K562 (cell line): ENCODE results near the gene RBP7. TPM values are rescaled to one million over a fixed set of nuclear protein-coding genes. Genes with fewer than 3 reads are reported as not detected.
A peak's percentile ranks its signal among the peaks of the same experiment; 100 is the strongest.

Source experiments
- BCOR ChIP-seq: fragments of 450-650 bp; IDR thresholded peaks from 2 replicates; pipeline ENCODE4 v1.6.1; 2016
- CBX5 ChIP-seq: IDR thresholded peaks from 2 replicates; pipeline ENCODE4 v1.6.1; 2014; ENCODE audit warnings: low read depth, borderline replicate concordance
- CCNT2 ChIP-seq: IDR thresholded peaks from 2 replicates; pipeline ENCODE4 v1.6.1; 2011; ENCODE audit warnings: borderline replicate concordance, low read depth, mild to moderate bottlenecking, moderate library complexity, mixed read lengths, low read length; ENCODE audit not compliant: insufficient read length; ENCODE audit errors: extremely low read depth
- DNMT1 ChIP-seq: fragments of 450-650 bp; IDR thresholded peaks from 2 replicates; pipeline ENCODE4 v1.6.1; 2016; ENCODE audit warnings: antibody characterized with exemption, mild to moderate bottlenecking
- GATAD2A ChIP-seq: fragments of 450-650 bp; IDR thresholded peaks from 2 replicates; pipeline ENCODE4 v1.6.1; 2017
- GTF2E2 ChIP-seq: fragments of 200-800 bp; sonication (Bioruptor generic); IDR thresholded peaks from 2 replicates; pipeline ENCODE4 v1.6.1; 2016; ENCODE audit warnings: missing genetic modification characterization, missing compliant biosample characterization
- HDAC2 ChIP-seq: fragments of 450-650 bp; IDR thresholded peaks from 2 replicates; pipeline ENCODE4 v1.6.1; 2016; ENCODE audit warnings: mild to moderate bottlenecking
- HIVEP1 ChIP-seq: fragments of 250-450 bp; sonication (Bioruptor Pico); IDR thresholded peaks from 2 replicates; pipeline ENCODE4 v1.4.0; 2020; ENCODE audit warnings: mild to moderate bottlenecking
- MAZ ChIP-seq, 2 experiments: fragments of 450-650 bp in 1 of 2; sonication (generic) in 1 of 2; formaldehyde crosslinking; IDR thresholded peaks in 1 of 2; conservative IDR thresholded peaks in 1 of 2; 2 replicates each; pipeline versions ENCODE4 v1.4.0 to v1.5.0; 2020; ENCODE audit warnings: mild to moderate bottlenecking in 1 of 2, missing genetic modification reagents in 1 of 2
- MYC ChIP-seq, 2 experiments: fragments of 250-450 bp in 1 of 2; sonication (Bioruptor Pico) in 1 of 2; IDR thresholded peaks; 2 replicates each; pipeline versions ENCODE4 v1.5.1 to v1.6.1; 2012 to 2021; ENCODE audit warnings: low read depth in 2 of 2, borderline replicate concordance in 1 of 2, improper control_type of control experiment in 1 of 2, low read length in 1 of 2, mild to moderate bottlenecking in 1 of 2, moderate library complexity in 1 of 2
- MYNN ChIP-seq, 2 experiments: sonication (generic); formaldehyde crosslinking in 1 of 2; IDR thresholded peaks; 2 replicates each; pipeline versions ENCODE4 v1.5.0 to v1.6.1; 2016 to 2020; ENCODE audit warnings: antibody characterized with exemption in 1 of 2, missing genetic modification reagents in 1 of 2
- NR1H2 ChIP-seq: sonication (generic); formaldehyde crosslinking; IDR thresholded peaks from 2 replicates; pipeline ENCODE4 v1.4.0; 2020; ENCODE audit warnings: mild to moderate bottlenecking, missing genetic modification reagents
- OTX1 ChIP-seq: fragments of 450-650 bp; formaldehyde crosslinking; IDR thresholded peaks from 2 replicates; pipeline ENCODE4 v1.4.0; 2022; ENCODE audit warnings: mild to moderate bottlenecking
- PCBP2 ChIP-seq: fragments of 200-400 bp; formaldehyde crosslinking; IDR thresholded peaks from 2 replicates; pipeline ENCODE4 v1.6.1; 2018; ENCODE audit warnings: low read length, low read depth, mild to moderate bottlenecking, moderate library complexity; ENCODE audit not compliant: poor library complexity, severe bottlenecking
- POLR3G ChIP-seq: IDR thresholded peaks from 2 replicates; pipeline ENCODE4 v1.6.1; 2011; ENCODE audit not compliant: insufficient read length, insufficient replicate concordance; ENCODE audit errors: extremely low read depth
- PRPF4 ChIP-seq: fragments of 200-400 bp; formaldehyde crosslinking; IDR thresholded peaks from one replicate; pipeline ENCODE4 v1.6.1; 2017; ENCODE audit warnings: low read length, low read depth, mild to moderate bottlenecking; ENCODE audit not compliant: insufficient read depth, poor library complexity, severe bottlenecking
- PTTG1 ChIP-seq: fragments of 450-650 bp; IDR thresholded peaks from 2 replicates; pipeline ENCODE4 v1.6.1; 2016; ENCODE audit warnings: low read depth, mild to moderate bottlenecking, missing genetic modification characterization, missing compliant biosample characterization
- SRSF3 ChIP-seq: fragments of 200-400 bp; formaldehyde crosslinking; IDR thresholded peaks from 2 replicates; pipeline ENCODE4 v1.6.1; 2016; ENCODE audit warnings: mild to moderate bottlenecking, low read length, moderate library complexity; ENCODE audit not compliant: insufficient read depth
- TAF7 ChIP-seq: fragments of 450-650 bp; IDR thresholded peaks from 2 replicates; pipeline ENCODE4 v1.6.1; 2016; ENCODE audit warnings: missing genetic modification characterization, missing compliant biosample characterization
- TARDBP ChIP-seq: fragments of 450-650 bp; IDR thresholded peaks from 2 replicates; pipeline ENCODE4 v1.6.1; 2016
- ZKSCAN1 ChIP-seq: fragments of 150-350 bp; IDR thresholded peaks from 2 replicates; pipeline ENCODE4 v1.6.1; 2016; ENCODE audit warnings: low read depth, low read length
- ZNF121 ChIP-seq: sonication (generic); formaldehyde crosslinking; conservative IDR thresholded peaks from 2 replicates; pipeline ENCODE4 v1.8.0; 2022; ENCODE audit warnings: missing genetic modification reagents
- polyA plus RNA-seq, 8 experiments: library from polyadenylated mRNA; depleted of rRNA in 4 of 8; stranded (reverse) in 5 of 8; unstranded in 3 of 8; fragments of >200 nt; fragmentation: Nextera tagmentation in 2 of 8; fragmentation: Illumina TruSeq in 1 of 8; extraction: Ambion mirVana in 2 of 8; extraction: Trizol in 1 of 8; gene quantifications; 2 replicates each; pipeline versions ENCODE4 v1.2.1 to v1.2.3, GENCODE V29; 2011 to 2014; ENCODE audit warnings: inconsistent platforms in 1 of 8, missing spikeins in 1 of 8
- total RNA-seq, 7 experiments: library from RNA; depleted of rRNA in 6 of 7; stranded (reverse); fragments of >200 nt in 6 of 7; fragmentation: Illumina TruSeq in 2 of 7; extraction: Trizol in 2 of 7; gene quantifications; 2 replicates each; pipeline versions ENCODE4 v1.2.1 to v1.2.3, GENCODE V29; 2011 to 2021; ENCODE audit warnings: low replicate concordance in 1 of 7
- TF ChIP-seq, protein P1 (sequence below): sonication (generic); formaldehyde crosslinking; IDR thresholded peaks from 2 replicates; pipeline ENCODE4 v1.9.0; 2022; ENCODE audit warnings: mild to moderate bottlenecking, missing genetic modification reagents
- TF ChIP-seq, protein P2 (sequence below): fragments of 200-800 bp; sonication (Bioruptor generic); IDR thresholded peaks from 2 replicates; pipeline ENCODE4 v1.6.1; 2017; ENCODE audit warnings: missing genetic modification characterization, missing compliant biosample characterization
- TF ChIP-seq, protein P3 (sequence below): sonication (generic); formaldehyde crosslinking; IDR thresholded peaks from 2 replicates; pipeline ENCODE4 v1.8.1; 2023; ENCODE audit warnings: mild to moderate bottlenecking, missing genetic modification reagents, moderate library complexity

RBP7 gene
- total and polyA plus RNA-seq, 9 of the 15 experiments (the other 6 are each of a cell fraction or from before 2014, with no cell fraction given) = not detected

DNA sequence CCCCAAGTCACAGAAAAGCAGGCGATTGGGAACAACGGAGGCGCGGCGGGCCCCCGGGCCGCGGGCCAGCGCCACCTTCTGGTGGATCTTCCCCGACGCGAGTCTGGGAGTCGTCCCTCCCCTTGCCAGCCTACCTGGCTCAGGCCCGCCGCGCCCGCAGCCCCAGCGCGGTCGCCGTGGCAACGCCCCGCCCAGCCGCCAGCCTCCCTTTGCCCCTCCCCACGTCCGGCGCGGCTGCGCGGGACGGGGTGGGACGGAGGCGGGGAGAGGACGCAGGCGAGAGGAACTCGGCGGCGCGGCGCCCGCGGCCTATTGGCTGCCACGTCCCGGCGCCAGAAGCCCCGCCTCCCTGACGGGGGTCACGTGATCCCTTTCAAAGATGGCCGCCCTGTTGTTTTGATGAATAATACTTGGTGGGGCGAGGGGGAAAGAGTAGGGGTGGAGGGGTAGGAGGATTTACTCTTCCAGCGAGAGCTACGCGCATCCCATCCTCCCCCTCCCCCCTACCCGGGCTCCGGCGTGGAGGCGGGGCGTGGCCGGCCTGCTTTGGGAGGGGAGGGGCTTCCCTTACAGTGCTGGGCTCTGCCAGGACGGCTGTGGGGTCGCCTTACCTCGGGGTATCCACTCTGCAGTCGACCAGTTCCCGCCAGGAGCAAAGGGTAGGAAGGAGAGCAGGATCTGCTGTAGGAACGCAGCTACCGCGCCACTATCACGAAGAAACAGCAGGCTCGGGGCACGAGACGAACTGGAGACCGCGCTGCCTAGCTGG, 35.7 kb downstream of the RBP7 start, which contains the start of gene UBE4B (continued):
- TF ChIP-seq, protein P1, sequence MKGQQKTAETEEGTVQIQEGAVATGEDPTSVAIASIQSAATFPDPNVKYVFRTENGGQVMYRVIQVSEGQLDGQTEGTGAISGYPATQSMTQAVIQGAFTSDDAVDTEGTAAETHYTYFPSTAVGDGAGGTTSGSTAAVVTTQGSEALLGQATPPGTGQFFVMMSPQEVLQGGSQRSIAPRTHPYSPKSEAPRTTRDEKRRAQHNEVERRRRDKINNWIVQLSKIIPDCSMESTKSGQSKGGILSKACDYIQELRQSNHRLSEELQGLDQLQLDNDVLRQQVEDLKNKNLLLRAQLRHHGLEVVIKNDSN (CRISPR knock-in tag) = peak; percentile 94
- TF ChIP-seq NR1H2 (CRISPR knock-in tag) (no peak), PTTG1 (no peak), TAF7 (tag) (peak; percentile 84), PRPF4 (no peak), PCBP2 (no peak), GATAD2A (peak; percentile 87), BCOR (peak; percentile 60), TARDBP (no peak), HDAC2 (peak; percentile 83), ZKSCAN1 (no peak), DNMT1 (0 out of 2 replicates have a peak, but pooled peaks have one; percentile 77), GTF2E2 (tag) (no peak; the same call in 1 of the 2 replicates), CCNT2 (peak; percentile 92), ZNF121 (no peak), MAZ (CRISPR knock-in tag; conservative IDR thresholded peaks at IDR 0.05 in 1 of 2, IDR thresholded peaks at IDR 0.05 in 1 of 2) (peak in 1 of 2 experiments; percentile 92), MYC (IDR thresholded peaks at IDR 0.05; ENCODE audit: low read depth, low read length) (0 out of 2 replicates have a peak, but pooled peaks have one; percentile 16), MYC (CRISPR knock-in tag; IDR thresholded peaks at IDR 0.05; ENCODE audit: borderline replicate concordance, low read depth) (peak; percentile 36; the same call in 1 of the 2 replicates), SRSF3 (no peak), OTX1 (peak; percentile 47; the same call in 1 of the 2 replicates), HIVEP1 (CRISPR knock-in tag) (no peak), POLR3G (no peak), MYNN (IDR thresholded peaks at IDR 0.05) (no peak), MYNN (CRISPR knock-in tag; IDR thresholded peaks at IDR 0.05) (no peak), CBX5 (peak; percentile 57; the same call in 1 of the 2 replicates)
- TF ChIP-seq, protein P2, sequence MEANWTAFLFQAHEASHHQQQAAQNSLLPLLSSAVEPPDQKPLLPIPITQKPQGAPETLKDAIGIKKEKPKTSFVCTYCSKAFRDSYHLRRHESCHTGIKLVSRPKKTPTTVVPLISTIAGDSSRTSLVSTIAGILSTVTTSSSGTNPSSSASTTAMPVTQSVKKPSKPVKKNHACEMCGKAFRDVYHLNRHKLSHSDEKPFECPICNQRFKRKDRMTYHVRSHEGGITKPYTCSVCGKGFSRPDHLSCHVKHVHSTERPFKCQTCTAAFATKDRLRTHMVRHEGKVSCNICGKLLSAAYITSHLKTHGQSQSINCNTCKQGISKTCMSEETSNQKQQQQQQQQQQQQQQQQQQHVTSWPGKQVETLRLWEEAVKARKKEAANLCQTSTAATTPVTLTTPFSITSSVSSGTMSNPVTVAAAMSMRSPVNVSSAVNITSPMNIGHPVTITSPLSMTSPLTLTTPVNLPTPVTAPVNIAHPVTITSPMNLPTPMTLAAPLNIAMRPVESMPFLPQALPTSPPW (CRISPR knock-in tag) = peak; percentile 92
- TF ChIP-seq, protein P3, sequence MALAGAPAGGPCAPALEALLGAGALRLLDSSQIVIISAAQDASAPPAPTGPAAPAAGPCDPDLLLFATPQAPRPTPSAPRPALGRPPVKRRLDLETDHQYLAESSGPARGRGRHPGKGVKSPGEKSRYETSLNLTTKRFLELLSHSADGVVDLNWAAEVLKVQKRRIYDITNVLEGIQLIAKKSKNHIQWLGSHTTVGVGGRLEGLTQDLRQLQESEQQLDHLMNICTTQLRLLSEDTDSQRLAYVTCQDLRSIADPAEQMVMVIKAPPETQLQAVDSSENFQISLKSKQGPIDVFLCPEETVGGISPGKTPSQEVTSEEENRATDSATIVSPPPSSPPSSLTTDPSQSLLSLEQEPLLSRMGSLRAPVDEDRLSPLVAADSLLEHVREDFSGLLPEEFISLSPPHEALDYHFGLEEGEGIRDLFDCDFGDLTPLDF (CRISPR knock-in tag) = no peak
